Brain microvascular endothelial cell (primary cell): ENCODE measurements around the gene PRDM5.

Experiments used
- DNase-seq: peaks from one replicate; pipeline ENCODE4 v3.0.0-alpha.2; 2020
- H3K27ac ChIP-seq: fragments of 250-450 bp; sonication (Bioruptor Pico); 2 replicates; pipeline ENCODE4 v1.5.1; 2020; ENCODE audit warnings: mild to moderate bottlenecking, moderate library complexity
- H3K27me3 ChIP-seq: fragments of 250-450 bp; sonication (Bioruptor Pico); replicated peaks from 2 replicates; pipeline ENCODE4 v1.5.1; 2020; ENCODE audit warnings: mild to moderate bottlenecking
- H3K36me3 ChIP-seq: fragments of 250-450 bp; sonication (Bioruptor Pico); replicated peaks from 2 replicates; pipeline ENCODE4 v1.5.1; 2020; ENCODE audit warnings: mild to moderate bottlenecking
- H3K4me3 ChIP-seq: 2 replicates; pipeline ENCODE4 v1.5.1; 2011; ENCODE audit warnings: low read depth, mild to moderate bottlenecking, control low read depth, low read length, moderate library complexity
- CTCF ChIP-seq: IDR thresholded peaks from 2 replicates; pipeline ENCODE4 v1.5.1; 2011; ENCODE audit warnings: low read depth, mild to moderate bottlenecking, moderate library complexity, low read length, control low read depth, inconsistent platforms; ENCODE audit errors: missing control alignments
- in situ Hi-C: cut with HindIII; loops from 2 replicates; pipeline ENCODE4 v1.10.0; 2017; ENCODE audit warnings: low sequenced_read_pairs, low pct_ligation_motif_present

Gene PRDM5

GRCh38 chr4:120871173-120871572, 51.4 kb downstream of the PRDM5 start:
- in situ Hi-C loops = no loop called here
- Histone ChIP-seq H3K27me3 (no peaks in the 10 kb centered on the region), H3K27ac (no peak overlapping the region), H3K36me3 (no peaks in the 10 kb centered on the region), H3K4me3 (no peak overlapping the region)
- DNase-seq = no peak
- TF ChIP-seq CTCF = no peak

DNA sequence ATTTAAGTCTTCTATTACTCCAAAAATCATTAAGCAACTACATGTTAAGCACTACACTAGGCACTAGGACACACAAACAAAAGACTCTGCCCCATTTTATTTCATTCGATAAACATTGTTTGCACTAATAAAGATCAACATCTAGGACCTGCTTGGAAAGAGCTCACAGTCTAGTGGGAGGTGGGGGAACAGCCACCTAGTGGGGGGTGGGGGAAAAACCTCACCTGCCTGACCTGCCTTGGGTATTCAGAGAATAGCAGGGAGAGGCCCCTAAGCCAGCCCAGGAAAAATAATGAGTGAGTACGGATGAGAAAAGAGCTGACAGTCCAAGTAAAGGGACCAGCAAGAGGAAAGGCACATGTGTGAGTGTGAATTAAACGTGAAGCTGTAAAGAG, 52.2 kb downstream of the PRDM5 start:
- H3K27ac ChIP-seq = no peak overlapping the region
- H3K27me3 ChIP-seq = no peaks in the 10 kb centered on the region
- DNase-seq = no peak
- peak; percentile 19 for TF ChIP-seq CTCF
- H3K36me3 ChIP-seq = no peaks in the 10 kb centered on the region
- in situ Hi-C loops = no loop called here
- no peak overlapping the region for H3K4me3 ChIP-seq

- TF ChIP-seq CTCF = no peak
- in situ Hi-C loops = no loop called here
- Histone ChIP-seq H3K27me3 (no peaks in the 10 kb centered on the region), H3K27ac (no peak overlapping the region), H3K36me3 (no peaks in the 10 kb centered on the region), H3K4me3 (no peak overlapping the region)
- no peak for DNase-seq
These were observed 52.8 kb downstream of the PRDM5 start for GRCh38 chr4:120869613-120870278.

- DNase-seq = no peak
These were observed 55.0 kb downstream of the PRDM5 start for GRCh38 chr4:120867506-120867905.

GRCh38 chr4:120865985-120866384, 56.5 kb downstream of the PRDM5 start:
- no peak overlapping the region for H3K4me3 ChIP-seq
- in situ Hi-C loops = no loop called here
- no peaks in the 10 kb centered on the region for H3K36me3 ChIP-seq
- no peak overlapping the region for H3K27ac ChIP-seq
- no peak for TF ChIP-seq CTCF
- H3K27me3 ChIP-seq = no peaks in the 10 kb centered on the region
- no peak for DNase-seq

More at GRCh38 chr4:120867506-120867905, 55.0 kb downstream of the PRDM5 start:
- no peak overlapping the region for H3K27ac ChIP-seq
- TF ChIP-seq CTCF = no peak
- H3K27me3 ChIP-seq = no peaks in the 10 kb centered on the region
- no peaks in the 10 kb centered on the region for H3K36me3 ChIP-seq
- H3K4me3 ChIP-seq = no peak overlapping the region
- in situ Hi-C loops = no loop called here

- no peak for DNase-seq
- no peak for TF ChIP-seq CTCF
- in situ Hi-C loops = no loop called here
- Histone ChIP-seq H3K4me3 (no peak overlapping the region), H3K27ac (no peak overlapping the region), H3K36me3 (no peaks in the 10 kb centered on the region), H3K27me3 (no peaks in the 10 kb centered on the region)
These were observed 57.6 kb downstream of the PRDM5 start for GRCh38 chr4:120864969-120865368.
